ENCODE data around the gene OR6F1.

The OR6F1 gene

GRCh38 chr1:247681288-247681897 lies 35.1 kb downstream of the OR6F1 start:
- DNase-seq (ENCODE audit: low read depth) = peak; percentile 4
- peak; percentile 89 for TF ChIP-seq CTCF (IDR thresholded peaks at IDR 0.05; ENCODE audit: low read depth, low read length, missing control alignments)

GRCh38 chr1:247680171-247680570 lies 36.3 kb downstream of the OR6F1 start:
- H3K4me3 ChIP-seq (ENCODE audit: low read depth, low read length) = no peak overlapping the region
- no peak for DNase-seq (ENCODE audit: low read depth)
- no peak for TF ChIP-seq CTCF (IDR thresholded peaks at IDR 0.05; ENCODE audit: low read depth, low read length, missing control alignments)

More at GRCh38 chr1:247681288-247681897, 35.1 kb downstream of the OR6F1 start:
- H3K4me3 ChIP-seq (ENCODE audit: low read depth, low read length) = no peak overlapping the region

- DNase-seq (ENCODE audit: low read depth) = no peak
- TF ChIP-seq CTCF (IDR thresholded peaks at IDR 0.05; ENCODE audit: low read depth, low read length, missing control alignments) = no peak
- H3K4me3 ChIP-seq (ENCODE audit: low read depth, low read length) = no peak within 1 kb of the TSS
Measured at GRCh38 chr1:247679639-247680038, 36.8 kb downstream of the OR6F1 start, which contains the start of gene OR13G1. Gene OR13G1 (minus strand): TSS chr1:247679739. CDS start chr1:247673041, 6,698 bp downstream.

GRCh38 chr1:247669225-247669624 lies 47.2 kb downstream of the OR6F1 start:
- DNase-seq (ENCODE audit: low read depth) = no peak
- H3K4me3 ChIP-seq (ENCODE audit: low read depth, low read length) = no peak overlapping the region
- no peak for TF ChIP-seq CTCF (IDR thresholded peaks at IDR 0.05; ENCODE audit: low read depth, low read length, missing control alignments)

All from GM12864 (cell line).